HFFc6 (cell line): ENCODE measurements around the gene PPEF2. TPM values are rescaled to one million over a fixed set of nuclear protein-coding genes. Genes with fewer than 3 reads are reported as not detected.

ENCODE experiments used
- DNase-seq: peaks from one replicate; pipeline ENCODE4 v3.0.0-alpha.2; 2018
- H3K27ac Mint-ChIP-seq: 2 replicates; pipeline ENCODE4 v1.8.0; 2020; ENCODE audit warnings: mild to moderate bottlenecking, mixed read lengths
- H3K27me3 Mint-ChIP-seq: 2 replicates; pipeline ENCODE4 v1.8.0; 2021; ENCODE audit warnings: mild to moderate bottlenecking, moderate library complexity, mixed read lengths; ENCODE audit not compliant: insufficient read depth
- H3K36me3 Mint-ChIP-seq: 2 replicates; pipeline ENCODE4 v1.8.0; 2021; ENCODE audit warnings: low read depth, mixed read lengths
- H3K4me1 Mint-ChIP-seq: 2 replicates; pipeline ENCODE4 v1.8.0; 2020; ENCODE audit warnings: low read depth, mixed read lengths
- H3K4me3 Mint-ChIP-seq: 2 replicates; pipeline ENCODE4 v1.8.0; 2020; ENCODE audit warnings: mild to moderate bottlenecking, moderate library complexity, mixed read lengths
- H3K9me3 Mint-ChIP-seq: 2 replicates; pipeline ENCODE4 v1.8.0; 2020; ENCODE audit warnings: mild to moderate bottlenecking, mixed read lengths
- total RNA-seq, 6 experiments: library from RNA; stranded (reverse); fragmentation: NEBNext Ultra II Directional; extraction: Animal tissue kit (Norgen Biotek cat#: 25700); gene quantifications; 2 replicates in 1 of 6; 3 replicates in 5 of 6; pipeline ENCODE4 v1.2.3, GENCODE V29; 2021
- TF ChIP-seq, protein P1 (sequence below): fragments of 200-600 bp; sonication (generic); IDR thresholded peaks from 2 replicates; pipeline ENCODE4 v1.5.0; 2021; ENCODE audit warnings: antibody characterized with exemption, mild to moderate bottlenecking

Gene PPEF2
- total RNA-seq, 6 experiments from 2014 or later = not detected

DNA sequence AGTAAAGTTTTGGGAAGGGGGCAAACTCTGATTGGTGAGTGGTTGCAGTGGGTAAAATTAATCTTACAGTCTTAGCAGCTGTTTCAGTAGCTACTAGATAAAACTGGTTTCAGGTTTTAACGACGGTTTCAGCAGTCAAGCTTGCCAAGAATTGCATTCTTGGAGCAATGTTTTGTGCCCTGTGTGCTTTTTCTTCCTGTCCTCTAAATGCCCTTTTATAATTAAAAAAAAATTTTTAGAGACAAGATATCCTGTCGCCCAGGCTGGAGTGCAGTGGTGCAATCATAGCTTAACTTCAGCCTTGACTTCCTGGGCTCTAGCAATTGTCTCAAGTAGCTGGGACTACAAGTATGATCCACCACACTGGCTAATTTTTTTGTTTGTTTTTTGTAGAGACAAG, 6.3 kb upstream of the PPEF2 start:
- Mint-ChIP-seq H3K27me3 (peaks cover 6% of the 10 kb centered on the region; the same call in 1 of the 2 replicates), H3K4me3 (no peak overlapping the region), H3K27ac (no peak overlapping the region), H3K36me3 (no peaks in the 10 kb centered on the region), H3K9me3 (no peaks in the 10 kb centered on the region), H3K4me1 (peaks cover 6% of the 10 kb centered on the region; the same call in 1 of the 2 replicates)
- no peak for DNase-seq
- TF ChIP-seq, protein P1, sequence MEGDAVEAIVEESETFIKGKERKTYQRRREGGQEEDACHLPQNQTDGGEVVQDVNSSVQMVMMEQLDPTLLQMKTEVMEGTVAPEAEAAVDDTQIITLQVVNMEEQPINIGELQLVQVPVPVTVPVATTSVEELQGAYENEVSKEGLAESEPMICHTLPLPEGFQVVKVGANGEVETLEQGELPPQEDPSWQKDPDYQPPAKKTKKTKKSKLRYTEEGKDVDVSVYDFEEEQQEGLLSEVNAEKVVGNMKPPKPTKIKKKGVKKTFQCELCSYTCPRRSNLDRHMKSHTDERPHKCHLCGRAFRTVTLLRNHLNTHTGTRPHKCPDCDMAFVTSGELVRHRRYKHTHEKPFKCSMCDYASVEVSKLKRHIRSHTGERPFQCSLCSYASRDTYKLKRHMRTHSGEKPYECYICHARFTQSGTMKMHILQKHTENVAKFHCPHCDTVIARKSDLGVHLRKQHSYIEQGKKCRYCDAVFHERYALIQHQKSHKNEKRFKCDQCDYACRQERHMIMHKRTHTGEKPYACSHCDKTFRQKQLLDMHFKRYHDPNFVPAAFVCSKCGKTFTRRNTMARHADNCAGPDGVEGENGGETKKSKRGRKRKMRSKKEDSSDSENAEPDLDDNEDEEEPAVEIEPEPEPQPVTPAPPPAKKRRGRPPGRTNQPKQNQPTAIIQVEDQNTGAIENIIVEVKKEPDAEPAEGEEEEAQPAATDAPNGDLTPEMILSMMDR = no peak

DNA sequence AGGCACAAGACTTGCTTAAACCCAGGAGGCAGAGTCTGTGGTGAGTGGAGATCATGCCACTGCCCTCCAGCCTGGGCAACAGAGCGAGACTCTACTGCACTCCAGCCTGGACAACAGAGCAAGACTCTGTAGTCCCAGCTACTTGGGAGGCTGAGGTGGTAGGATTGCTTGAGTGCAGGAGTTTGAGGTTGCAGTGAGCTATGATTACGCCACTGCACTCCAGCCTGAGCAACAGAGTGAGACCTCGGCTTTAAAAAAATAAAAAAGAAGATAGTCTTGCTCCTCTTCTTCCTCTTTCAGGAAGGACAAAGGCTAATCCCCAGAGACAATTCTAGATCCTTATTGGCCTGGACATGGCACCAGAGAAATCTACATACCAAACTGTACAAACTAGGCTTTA, 5.7 kb upstream of the PPEF2 start:
- Mint-ChIP-seq H3K4me1 (peaks cover 6% of the 10 kb centered on the region; the same call in 1 of the 2 replicates), H3K27me3 (peaks cover 6% of the 10 kb centered on the region; the same call in 1 of the 2 replicates), H3K27ac (no peak overlapping the region), H3K36me3 (no peaks in the 10 kb centered on the region), H3K9me3 (no peaks in the 10 kb centered on the region), H3K4me3 (no peak overlapping the region)
- no peak for DNase-seq
- TF ChIP-seq, protein P1 = no peak

DNA sequence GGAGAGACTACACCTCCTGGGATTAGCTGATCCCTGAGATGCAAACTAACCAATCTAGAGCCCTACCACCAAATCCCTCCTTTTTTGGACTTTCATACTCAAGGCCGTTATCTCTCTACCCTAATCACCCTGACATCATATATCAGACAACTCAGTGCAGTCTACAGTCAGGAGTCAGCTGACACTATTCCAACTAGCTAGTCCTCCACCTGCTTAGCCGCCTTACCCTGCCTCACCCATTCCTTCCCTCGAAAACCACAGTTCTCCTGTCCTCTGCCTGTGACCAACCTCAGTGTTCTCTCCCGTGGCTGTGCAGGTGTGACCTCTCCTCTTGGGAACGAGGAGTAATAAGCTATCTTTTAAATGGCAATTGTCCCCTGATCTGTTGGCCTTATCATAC, 1.8 kb upstream of the PPEF2 start:
- TF ChIP-seq, protein P1 = no peak
- Mint-ChIP-seq H3K27me3 (peaks cover 16% of the 10 kb centered on the region), H3K36me3 (no peaks in the 10 kb centered on the region), H3K27ac (no peak overlapping the region), H3K4me3 (no peak overlapping the region), H3K4me1 (peaks cover 6% of the 10 kb centered on the region; the same call in 1 of the 2 replicates), H3K9me3 (no peaks in the 10 kb centered on the region)
- DNase-seq = no peak

DNA sequence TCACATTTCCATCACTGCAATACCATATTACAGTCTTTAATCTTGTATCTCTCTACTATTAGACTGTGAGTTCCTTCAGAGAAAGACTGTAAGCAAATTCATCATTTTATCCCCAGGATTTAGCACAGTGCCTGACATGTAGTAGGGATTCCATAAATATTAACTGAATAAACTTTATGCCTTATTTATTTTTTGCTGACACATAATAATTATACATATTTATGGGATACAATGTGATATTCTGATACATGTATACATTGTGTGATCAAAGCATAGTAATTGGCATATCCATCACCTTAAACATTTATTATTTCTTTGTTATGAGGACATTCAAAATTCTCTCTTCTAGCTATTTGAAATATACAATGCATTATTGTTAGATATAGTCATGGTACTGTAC, 3.7 kb downstream of the PPEF2 start:
- H3K4me1 Mint-ChIP-seq = no peaks in the 10 kb centered on the region

DNA sequence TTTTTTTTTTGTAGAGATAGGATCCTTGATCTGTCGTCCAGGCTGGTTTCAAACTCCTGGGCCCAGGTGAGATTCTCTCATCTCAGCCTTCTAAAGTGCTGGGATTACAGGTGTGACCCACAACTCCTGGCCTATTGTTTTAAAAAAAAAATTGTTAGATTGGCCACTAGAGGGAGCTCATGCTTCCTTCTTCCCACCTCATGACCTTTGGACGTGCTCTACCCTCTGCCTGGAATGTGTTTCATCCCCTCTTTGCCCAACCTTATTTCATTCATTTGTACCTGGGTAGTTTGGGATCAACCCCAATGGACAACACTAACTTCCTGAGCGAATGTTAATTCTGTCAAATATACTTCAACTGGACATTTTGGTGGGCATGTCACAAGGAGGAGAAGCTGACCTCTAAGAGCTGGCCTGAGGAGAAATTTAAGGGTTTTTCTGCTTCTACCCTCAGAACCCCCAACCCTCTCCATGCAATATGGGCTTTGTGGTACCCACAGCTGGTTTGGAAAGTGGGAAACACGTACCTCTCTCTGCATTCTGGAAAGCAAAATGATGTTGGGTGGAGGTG, 6.4 kb downstream of the PPEF2 start:
- Mint-ChIP-seq H3K4me3 (no peak overlapping the region), H3K27me3 (peaks cover 6% of the 10 kb centered on the region), H3K9me3 (no peaks in the 10 kb centered on the region), H3K27ac (no peak overlapping the region), H3K36me3 (no peaks in the 10 kb centered on the region), H3K4me1 (no peaks in the 10 kb centered on the region)
- TF ChIP-seq, protein P1 = peak; percentile 90
- no peak for DNase-seq

More for the DNA sequence above, 3.7 kb downstream of the PPEF2 start:
- TF ChIP-seq, protein P1 = no peak
- Mint-ChIP-seq H3K4me3 (no peak overlapping the region), H3K27ac (no peak overlapping the region), H3K9me3 (no peaks in the 10 kb centered on the region), H3K27me3 (peaks cover 10% of the 10 kb centered on the region), H3K36me3 (no peaks in the 10 kb centered on the region)
- DNase-seq = no peak
